ENCODE measurements around the gene TEX2. TPM values are rescaled to one million over a fixed set of nuclear protein-coding genes. Genes with fewer than 3 reads are reported as not detected.

The TEX2 gene
- total RNA-seq, 6 experiments from 2014 or later = 29.1 to 46.6 (median 33.7) TPM

GRCh38 chr17:64148017-64148631 lies 114.9 kb downstream of the TEX2 start:
- WGBS (ENCODE audit: insufficient coverage, low coverage, low lambda C conversion rate, missing lambda C conversion rate) = 71% methylated on average over 4 of the region's 8 CpGs
- ATAC-seq = peak in 2 of 4 donors; percentile 1 to 2

DNA sequence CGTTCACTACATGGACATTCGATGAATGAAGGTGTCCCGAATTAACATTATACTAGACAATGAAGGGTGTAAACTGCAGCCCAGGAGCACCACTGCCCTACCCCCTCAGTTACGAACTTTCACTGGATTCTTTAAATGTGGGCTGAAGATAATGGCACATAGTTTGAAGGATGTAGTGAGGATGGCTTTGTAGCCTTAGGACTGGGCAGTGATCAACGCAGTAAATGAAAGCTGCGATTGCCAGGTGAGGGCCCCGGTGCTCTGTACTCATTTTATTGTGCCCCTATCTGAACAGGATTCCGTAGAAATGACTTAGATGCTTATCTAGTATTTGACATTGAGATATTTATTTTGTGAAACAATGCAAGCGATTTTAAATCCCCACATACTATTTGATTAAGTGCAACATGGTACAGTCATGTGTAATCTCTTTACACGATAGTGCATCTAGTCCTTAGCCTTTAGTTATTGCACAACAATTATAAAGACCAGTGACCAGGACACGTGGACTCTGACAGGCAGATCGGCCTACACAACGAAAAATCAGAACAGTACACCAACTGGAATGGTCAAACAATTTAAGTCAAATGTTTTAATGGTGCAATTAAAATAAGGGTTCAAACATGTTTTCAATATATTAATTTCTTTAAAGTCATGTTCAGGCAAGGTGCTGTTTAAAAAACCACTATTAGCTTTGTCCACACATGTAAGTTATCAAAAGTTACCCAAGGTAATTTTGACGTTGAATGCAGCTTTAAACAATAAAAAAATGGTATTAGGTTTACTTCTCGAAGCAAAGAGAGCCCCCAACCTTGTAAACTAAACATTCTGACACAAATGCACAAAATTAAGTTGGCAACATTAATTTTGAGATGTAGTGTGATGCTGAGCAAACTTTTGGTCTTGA lies 115.7 kb downstream of the TEX2 start:
- H3K27ac ChIP-seq = peak overlapping the region; percentile 96 to 97 (median 97)
- DNase-seq (no peak), ATAC-seq (peak; percentile 28 to 54 (median 34))
- H3K27me3 ChIP-seq = no peaks in the 10 kb centered on the region
- TF ChIP-seq POLR2A (IDR thresholded peaks at IDR 0.05) = peak; percentile 27
- TF ChIP-seq, protein P1, sequence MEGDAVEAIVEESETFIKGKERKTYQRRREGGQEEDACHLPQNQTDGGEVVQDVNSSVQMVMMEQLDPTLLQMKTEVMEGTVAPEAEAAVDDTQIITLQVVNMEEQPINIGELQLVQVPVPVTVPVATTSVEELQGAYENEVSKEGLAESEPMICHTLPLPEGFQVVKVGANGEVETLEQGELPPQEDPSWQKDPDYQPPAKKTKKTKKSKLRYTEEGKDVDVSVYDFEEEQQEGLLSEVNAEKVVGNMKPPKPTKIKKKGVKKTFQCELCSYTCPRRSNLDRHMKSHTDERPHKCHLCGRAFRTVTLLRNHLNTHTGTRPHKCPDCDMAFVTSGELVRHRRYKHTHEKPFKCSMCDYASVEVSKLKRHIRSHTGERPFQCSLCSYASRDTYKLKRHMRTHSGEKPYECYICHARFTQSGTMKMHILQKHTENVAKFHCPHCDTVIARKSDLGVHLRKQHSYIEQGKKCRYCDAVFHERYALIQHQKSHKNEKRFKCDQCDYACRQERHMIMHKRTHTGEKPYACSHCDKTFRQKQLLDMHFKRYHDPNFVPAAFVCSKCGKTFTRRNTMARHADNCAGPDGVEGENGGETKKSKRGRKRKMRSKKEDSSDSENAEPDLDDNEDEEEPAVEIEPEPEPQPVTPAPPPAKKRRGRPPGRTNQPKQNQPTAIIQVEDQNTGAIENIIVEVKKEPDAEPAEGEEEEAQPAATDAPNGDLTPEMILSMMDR (IDR thresholded peaks at IDR 0.05) = no peak
- WGBS (ENCODE audit: insufficient coverage, low coverage, low lambda C conversion rate, missing lambda C conversion rate) = 18% methylated on average over 15 of the region's 15 CpGs
- H3K4me1 ChIP-seq = peaks cover 0 to 60% (median 24%) of the 10 kb centered on the region in 4 donors
- intact Hi-C loops (cut with DNase I) = no loop called here
- H3K36me3 ChIP-seq = no peaks in the 10 kb centered on the region
- peak overlapping the region; percentile 82 to 89 (median 88) for H3K4me3 ChIP-seq
- no peaks in the 10 kb centered on the region for H3K9me3 ChIP-seq

More at GRCh38 chr17:64148017-64148631, 114.9 kb downstream of the TEX2 start:
- TF ChIP-seq, protein P1 (IDR thresholded peaks at IDR 0.05) = no peak
- TF ChIP-seq POLR2A (IDR thresholded peaks at IDR 0.05) = no peak
- H3K27me3 ChIP-seq = no peaks in the 10 kb centered on the region
- no peak for DNase-seq
- H3K4me1 ChIP-seq = peaks cover 0 to 63% (median 26%) of the 10 kb centered on the region in 4 donors
- H3K27ac ChIP-seq = peak overlapping the region; percentile 48 to 96 (median 65)
- H3K36me3 ChIP-seq = peaks cover 0 to 4% (median 0%) of the 10 kb centered on the region in 4 donors
- intact Hi-C loops (cut with DNase I) = no loop called here
- no peak overlapping the region for H3K4me3 ChIP-seq
- H3K9me3 ChIP-seq = no peaks in the 10 kb centered on the region

- Histone ChIP-seq H3K4me3 (peak overlapping the region; percentile 82 to 89 (median 88)), H3K4me1 (peaks cover 0 to 52% (median 21%) of the 10 kb centered on the region in 4 donors), H3K36me3 (no peaks in the 10 kb centered on the region), H3K27ac (peak overlapping the region; percentile 96 to 97 (median 97)), H3K27me3 (no peaks in the 10 kb centered on the region), H3K9me3 (no peaks in the 10 kb centered on the region)
- TF ChIP-seq POLR2A (IDR thresholded peaks at IDR 0.05) = no peak
- TF ChIP-seq, protein P1 (IDR thresholded peaks at IDR 0.05) = no peak
- 0% methylated on average over 31 of the region's 34 CpGs for WGBS (ENCODE audit: insufficient coverage, low coverage, low lambda C conversion rate, missing lambda C conversion rate)
- ATAC-seq = peak; percentile 1 to 12 (median 6)
- DNase-seq = peak; percentile 55 to 69 (median 68)
- intact Hi-C loops (cut with DNase I) = no loop called here
These were observed 116.5 kb downstream of the TEX2 start for GRCh38 chr17:64146418-64147109.

DNA sequence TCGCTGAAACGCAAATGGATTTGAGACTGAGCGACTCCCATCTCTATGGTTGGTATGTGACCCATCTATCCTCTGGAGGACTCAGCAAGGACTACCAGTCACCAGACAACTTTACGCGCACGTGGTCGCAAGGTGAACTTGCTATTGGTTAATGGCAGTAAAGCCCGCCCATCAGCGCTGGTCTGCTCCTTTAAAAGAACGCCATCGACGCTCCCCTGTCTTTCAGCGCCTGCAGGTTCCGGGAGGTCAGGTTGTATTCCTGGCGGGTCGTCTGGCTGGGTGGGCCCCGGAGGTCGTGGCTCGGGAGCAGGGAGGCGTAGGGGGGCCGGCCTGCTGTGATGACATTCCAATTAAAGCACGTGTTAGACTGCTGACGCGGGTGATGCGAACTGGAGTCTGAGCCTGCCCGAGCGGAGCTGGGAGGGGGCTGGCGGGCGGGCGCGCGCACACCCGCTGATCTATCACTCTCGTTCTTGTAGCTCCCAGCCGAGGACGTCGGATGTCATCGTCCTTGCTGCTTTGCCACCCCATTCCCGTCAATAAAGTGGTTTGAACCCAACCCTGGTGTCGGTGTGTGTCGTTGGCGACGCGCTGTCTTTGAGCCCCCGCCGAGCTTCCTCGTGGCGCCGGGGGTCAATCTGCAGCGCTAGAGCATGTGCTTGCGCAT lies 117.2 kb downstream of the TEX2 start:
- peak; percentile 99 for TF ChIP-seq POLR2A (IDR thresholded peaks at IDR 0.05)
- TF ChIP-seq, protein P1 (IDR thresholded peaks at IDR 0.05) = no peak
- Histone ChIP-seq H3K9me3 (no peaks in the 10 kb centered on the region), H3K4me3 (peak overlapping the region; percentile 82 to 89 (median 88)), H3K27me3 (no peaks in the 10 kb centered on the region), H3K4me1 (peaks cover 0 to 45% (median 17%) of the 10 kb centered on the region in 4 donors), H3K27ac (peak overlapping the region; percentile 96 to 97 (median 97)), H3K36me3 (no peaks in the 10 kb centered on the region)
- intact Hi-C loops (cut with DNase I) = no loop called here
- ATAC-seq (peak; percentile 82 to 92 (median 84)), DNase-seq (peak; percentile 96 to 98 (median 97))
- whole genome bisulfite sequencing (ENCODE audit: insufficient coverage, low coverage, low lambda C conversion rate, missing lambda C conversion rate) = 2% methylated on average over 30 of the region's 51 CpGs
